ENCODE measurements around the gene MLPH. TPM values are rescaled to one million over a fixed set of nuclear protein-coding genes. Genes with fewer than 3 reads are reported as not detected.

Gene MLPH
- total and polyA plus RNA-seq, 7 experiments from 2014 or later: not detected

- no peak for ATAC-seq
- Mint-ChIP-seq H3K27me3 (no peaks in the 10 kb centered on the region), H3K36me3 (no peaks in the 10 kb centered on the region), H3K4me1 (peaks cover 26 to 34% (median 31%) of the 10 kb centered on the region in 7 donors), H3K27ac (peak overlapping the region in 7 of 9 donors; percentile 24 to 99 (median 87)), H3K9me3 (peaks cover 0 to 3% (median 0%) of the 10 kb centered on the region in 11 donors), H3K4me3 (no peak overlapping the region)
- H3K4me1 ChIP-seq (ENCODE audit: control insufficient read depth in 2 of 2, insufficient read depth in 2 of 2, low read length in 2 of 2): peaks cover 8 to 16% of the 10 kb centered on the region in 2 donors
- H3K9me3 ChIP-seq (ENCODE audit: control insufficient read depth in 2 of 3, low read length in 3 of 3): no peaks in the 10 kb centered on the region
- H3K36me3 ChIP-seq (ENCODE audit: control insufficient read depth in 2 of 3, insufficient read depth in 3 of 3, low read length in 3 of 3): no peaks in the 10 kb centered on the region
- POLR2A ChIA-PET: no interaction called here
- H3K27ac ChIP-seq (ENCODE audit: low read depth, low read length): no peak overlapping the region
- DNase-seq: no peak
- no peak overlapping the region for H3K4me3 ChIP-seq (ENCODE audit: low read length)
- no peaks in the 10 kb centered on the region for H3K27me3 ChIP-seq (ENCODE audit: control insufficient read depth in 2 of 2, insufficient read depth in 2 of 2, low read length in 2 of 2)
- intact Hi-C loops (cut with micrococcal nuclease): loop anchor here (5.0 to 10.0 kb wide), 2 partner anchors 98 to 175 kb away; no protein-coding TSS in a partner anchor
- CTCF ChIA-PET: no interaction called here
These were observed 112.5 kb downstream of the MLPH start for GRCh38 chr2:237599465-237600110.

GRCh38 chr2:237600205-237600846, 113.3 kb downstream of the MLPH start:
- no peak for DNase-seq
- Mint-ChIP-seq H3K9me3 (peaks cover 0 to 3% (median 0%) of the 10 kb centered on the region in 11 donors), H3K4me3 (no peak overlapping the region), H3K27ac (peak overlapping the region in 7 of 9 donors; percentile 24 to 99 (median 97)), H3K27me3 (no peaks in the 10 kb centered on the region), H3K4me1 (peaks cover 30 to 41% (median 34%) of the 10 kb centered on the region in 7 donors), H3K36me3 (no peaks in the 10 kb centered on the region)
- Histone ChIP-seq H3K27me3 (ENCODE audit: control insufficient read depth in 2 of 2, insufficient read depth in 2 of 2, low read length in 2 of 2) (no peaks in the 10 kb centered on the region), H3K4me1 (ENCODE audit: control insufficient read depth in 2 of 2, insufficient read depth in 2 of 2, low read length in 2 of 2) (peaks cover 8 to 23% of the 10 kb centered on the region in 2 donors), H3K9me3 (ENCODE audit: control insufficient read depth in 2 of 3, low read length in 3 of 3) (no peaks in the 10 kb centered on the region), H3K4me3 (ENCODE audit: low read length) (no peak overlapping the region), H3K27ac (ENCODE audit: low read depth, low read length) (no peak overlapping the region), H3K36me3 (ENCODE audit: control insufficient read depth in 2 of 3, insufficient read depth in 3 of 3, low read length in 3 of 3) (no peaks in the 10 kb centered on the region)
- ATAC-seq: no peak
- intact Hi-C loops (cut with micrococcal nuclease): loop anchor here (5.0 to 10.0 kb wide), 2 partner anchors 97 to 176 kb away; no protein-coding TSS in a partner anchor
- CTCF ChIA-PET: no interaction called here
- POLR2A ChIA-PET: interaction anchor here (1.3 kb wide), 1 partner anchor 15 kb away, joined by 3 read pairs; no protein-coding TSS in a partner anchor

- Mint-ChIP-seq H3K4me3 (no peak overlapping the region), H3K9me3 (peaks cover 0 to 3% (median 0%) of the 10 kb centered on the region in 11 donors), H3K27ac (peak overlapping the region in 8 of 9 donors; percentile 81 to 99 (median 96)), H3K4me1 (peaks cover 27 to 43% (median 38%) of the 10 kb centered on the region in 7 donors), H3K27me3 (no peaks in the 10 kb centered on the region), H3K36me3 (no peaks in the 10 kb centered on the region)
- H3K27ac ChIP-seq (ENCODE audit: low read depth, low read length): no peak overlapping the region
- intact Hi-C loops (cut with micrococcal nuclease): loop anchor here (2.0 to 10.0 kb wide), 5 partner anchors 25 to 177 kb away; partner anchors contain the start of gene LRRFIP1 (in 1 of the 2)
- no peak overlapping the region for H3K4me3 ChIP-seq (ENCODE audit: low read length)
- no peaks in the 10 kb centered on the region for H3K27me3 ChIP-seq (ENCODE audit: control insufficient read depth in 2 of 2, insufficient read depth in 2 of 2, low read length in 2 of 2)
- no peaks in the 10 kb centered on the region for H3K9me3 ChIP-seq (ENCODE audit: control insufficient read depth in 2 of 3, low read length in 3 of 3)
- ChIA-PET POLR2A (interaction anchor here (1.1 to 1.3 kb wide), 2 partner anchors 14 to 92 kb away, joined by 3 read pairs; no protein-coding TSS in a partner anchor), CTCF (interaction anchor here (0.6 to 1.0 kb wide), 3 partner anchors 9 to 144 kb away, joined by 3 read pairs; no protein-coding TSS in a partner anchor)
- H3K4me1 ChIP-seq (ENCODE audit: control insufficient read depth in 2 of 2, insufficient read depth in 2 of 2, low read length in 2 of 2): peaks cover 8 to 23% of the 10 kb centered on the region in 2 donors
- no peak for ATAC-seq
- no peaks in the 10 kb centered on the region for H3K36me3 ChIP-seq (ENCODE audit: control insufficient read depth in 2 of 3, insufficient read depth in 3 of 3, low read length in 3 of 3)
- no peak for DNase-seq
These were observed 114.5 kb downstream of the MLPH start for GRCh38 chr2:237601453-237602116.

- Mint-ChIP-seq H3K27ac (peak overlapping the region; percentile 93 to 99 (median 97)), H3K27me3 (no peaks in the 10 kb centered on the region), H3K9me3 (peaks cover 0 to 3% (median 0%) of the 10 kb centered on the region in 11 donors), H3K36me3 (no peaks in the 10 kb centered on the region), H3K4me3 (peak overlapping the region in 4 of 10 donors; percentile 13 to 85 (median 70)), H3K4me1 (peaks cover 27 to 43% (median 38%) of the 10 kb centered on the region in 7 donors)
- CTCF ChIA-PET: interaction anchor here (0.6 to 1.5 kb wide), 4 partner anchors 16 to 142 kb away, joined by 3 to 7 read pairs (median 4); no protein-coding TSS in a partner anchor
- Histone ChIP-seq H3K36me3 (ENCODE audit: control insufficient read depth in 2 of 3, insufficient read depth in 3 of 3, low read length in 3 of 3) (no peaks in the 10 kb centered on the region), H3K27ac (ENCODE audit: low read depth, low read length) (peak overlapping the region; percentile 4), H3K4me3 (ENCODE audit: low read length) (no peak overlapping the region), H3K27me3 (ENCODE audit: control insufficient read depth in 2 of 2, insufficient read depth in 2 of 2, low read length in 2 of 2) (no peaks in the 10 kb centered on the region), H3K9me3 (ENCODE audit: control insufficient read depth in 2 of 3, low read length in 3 of 3) (no peaks in the 10 kb centered on the region), H3K4me1 (ENCODE audit: control insufficient read depth in 2 of 2, insufficient read depth in 2 of 2, low read length in 2 of 2) (peaks cover 8 to 23% of the 10 kb centered on the region in 2 donors)
- DNase-seq (no peak), ATAC-seq (no peak)
- intact Hi-C loops (cut with micrococcal nuclease): loop anchor here (2.0 to 10.0 kb wide), 5 partner anchors 24 to 178 kb away; partner anchors contain the start of gene LRRFIP1 (in 1 of the 2)
- POLR2A ChIA-PET: interaction anchor here (0.6 to 2.4 kb wide), 4 partner anchors 10 to 516 kb away, joined by 3 to 6 read pairs (median 3); partner anchors contain the start of gene COPS8
These were observed 115.4 kb downstream of the MLPH start for GRCh38 chr2:237602409-237602808.

DNA sequence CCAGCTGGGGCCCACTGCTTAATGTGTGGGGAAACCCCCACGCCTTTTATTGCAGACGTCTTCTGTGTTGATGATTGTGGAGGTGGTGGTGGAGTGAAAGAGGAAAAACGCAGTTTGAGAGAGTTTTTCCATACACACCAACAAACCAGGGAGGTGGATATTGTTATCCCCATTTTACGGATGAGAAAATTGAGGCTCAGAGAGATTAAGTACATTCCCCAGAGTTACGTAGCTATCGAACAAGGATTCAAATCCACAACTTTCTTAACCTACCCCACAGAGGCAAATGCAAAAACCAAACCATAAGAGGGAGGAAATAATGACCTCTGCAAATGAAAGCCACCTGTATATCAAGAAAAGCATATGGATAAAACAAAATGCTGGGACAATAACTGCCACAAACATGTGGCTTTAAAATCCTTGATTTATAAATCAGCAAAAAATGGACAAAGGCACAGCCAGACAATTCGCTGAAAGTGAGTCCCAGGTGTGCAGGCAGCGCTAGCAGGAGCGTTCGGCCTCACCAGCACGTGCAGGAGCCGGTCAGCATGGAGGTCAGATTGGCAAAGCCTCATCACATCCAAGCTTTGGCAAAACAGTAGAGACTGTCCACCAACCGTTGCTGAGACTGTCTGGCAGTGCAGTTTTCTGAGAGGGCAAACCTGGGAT, 116.1 kb downstream of the MLPH start:
- intact Hi-C loops (cut with micrococcal nuclease): loop anchor here (1.0 to 10.0 kb wide), 9 partner anchors 24 to 178 kb away; partner anchors contain the start of gene LRRFIP1 (in 1 of the 2)
- ChIA-PET CTCF (interaction anchor here (0.9 to 1.5 kb wide), 2 partner anchors 17 to 142 kb away, joined by 3 to 7 read pairs; no protein-coding TSS in a partner anchor), POLR2A (interaction anchor here (1.0 to 2.4 kb wide), 3 partner anchors 10 to 517 kb away, joined by 3 to 6 read pairs (median 6); partner anchors contain the start of gene COPS8)
- Histone ChIP-seq H3K4me3 (ENCODE audit: low read length) (peak overlapping the region; percentile 33), H3K27me3 (ENCODE audit: control insufficient read depth in 2 of 2, insufficient read depth in 2 of 2, low read length in 2 of 2) (no peaks in the 10 kb centered on the region), H3K36me3 (ENCODE audit: control insufficient read depth in 2 of 3, insufficient read depth in 3 of 3, low read length in 3 of 3) (no peaks in the 10 kb centered on the region), H3K4me1 (ENCODE audit: control insufficient read depth in 2 of 2, insufficient read depth in 2 of 2, low read length in 2 of 2) (peaks cover 8 to 23% of the 10 kb centered on the region in 2 donors), H3K27ac (ENCODE audit: low read depth, low read length) (peak overlapping the region; percentile 88), H3K9me3 (ENCODE audit: control insufficient read depth in 2 of 3, low read length in 3 of 3) (no peaks in the 10 kb centered on the region)
- ATAC-seq (no peak), DNase-seq (no peak)
- Mint-ChIP-seq H3K4me1 (peaks cover 22 to 43% (median 38%) of the 10 kb centered on the region in 7 donors), H3K4me3 (peak overlapping the region; percentile 64 to 85 (median 73)), H3K9me3 (peaks cover 0 to 3% (median 0%) of the 10 kb centered on the region in 11 donors), H3K27ac (peak overlapping the region; percentile 93 to 99 (median 97)), H3K27me3 (peaks cover 0 to 5% (median 0%) of the 10 kb centered on the region in 5 donors), H3K36me3 (no peaks in the 10 kb centered on the region)
